CD14-positive monocyte (primary cell): ENCODE data around the gene RAB7B. TPM values are rescaled to one million over a fixed set of nuclear protein-coding genes. Genes with fewer than 3 reads are reported as not detected.

Experiments used
- DNase-seq, 3 donors: peaks; one replicate each; pipeline ENCODE4 v3.0.0-alpha.2; 2011 to 2022
- H2AFZ ChIP-seq: 2 replicates; pipeline ENCODE4 v1.6.0; 2012; ENCODE audit warnings: mild to moderate bottlenecking, low read depth, low read length, inconsistent platforms; ENCODE audit not compliant: insufficient read depth, poor library complexity, severe bottlenecking
- H3K27ac ChIP-seq, 2 donors: 1 replicate in 1 of 2; 2 replicates in 1 of 2; pipeline ENCODE4 v1.5.1; 2012 to 2013; ENCODE audit warnings: low read length in 2 of 2, control low read depth in 1 of 2, inconsistent platforms in 1 of 2, low read depth in 1 of 2, mild to moderate bottlenecking in 1 of 2
- H3K27me3 ChIP-seq, 2 donors: one replicate each; pipeline versions ENCODE4 v1.6.0 to v1.6.1; 2011 to 2013; ENCODE audit warnings: low read length in 2 of 2; ENCODE audit not compliant: control insufficient read depth in 2 of 2, insufficient read depth in 2 of 2
- H3K36me3 ChIP-seq, 2 donors: replicated peaks in 1 of 2; 1 replicate in 1 of 2; 2 replicates in 1 of 2; pipeline versions ENCODE4 v1.5.1 to v1.6.1; 2012 to 2013; ENCODE audit warnings: low read length in 2 of 2, control low read depth in 1 of 2, inconsistent platforms in 1 of 2, mild to moderate bottlenecking in 1 of 2; ENCODE audit not compliant: insufficient read depth in 2 of 2, control insufficient read depth in 1 of 2
- H3K4me1 ChIP-seq, 2 donors: 1 replicate in 1 of 2; 2 replicates in 1 of 2; pipeline versions ENCODE4 v1.5.1 to v1.6.1; 2012 to 2013; ENCODE audit warnings: low read length in 2 of 2, control low read depth in 1 of 2, inconsistent platforms in 1 of 2, mild to moderate bottlenecking in 1 of 2, moderate library complexity in 1 of 2; ENCODE audit not compliant: insufficient read depth in 2 of 2, control insufficient read depth in 1 of 2
- H3K4me2 ChIP-seq: replicated peaks from 2 replicates; pipeline ENCODE3; 2012; ENCODE audit warnings: low read length, moderate library complexity, mild to moderate bottlenecking; ENCODE audit not compliant: poor library complexity, severe bottlenecking; ENCODE audit errors: extremely low read depth
- H3K4me3 ChIP-seq, 3 experiments: fragments of 200-600 bp in 1 of 3; sonication (generic) in 1 of 3; replicated peaks in 1 of 3; 1 replicate in 2 of 3; 2 replicates in 1 of 3; pipeline ENCODE4 v1.5.1; 2011 to 2013; ENCODE audit warnings: low read length in 3 of 3, mild to moderate bottlenecking in 3 of 3, control low read depth in 2 of 3, low read depth in 2 of 3, inconsistent platforms in 1 of 3, moderate library complexity in 1 of 3
- H3K79me2 ChIP-seq: 2 replicates; pipeline ENCODE4 v1.6.0; 2012; ENCODE audit warnings: mild to moderate bottlenecking, control low read depth, inconsistent platforms, low read length, moderate library complexity; ENCODE audit not compliant: insufficient read depth
- H3K9ac ChIP-seq: 2 replicates; pipeline ENCODE4 v1.6.0; 2017; ENCODE audit warnings: low read length, mild to moderate bottlenecking; ENCODE audit not compliant: insufficient read depth, poor library complexity, severe bottlenecking
- H3K9me3 ChIP-seq, 2 donors: replicated peaks in 1 of 2; 1 replicate in 1 of 2; 2 replicates in 1 of 2; pipeline versions ENCODE4 v1.5.1 to v1.6.1; 2012 to 2013; ENCODE audit warnings: low read length in 2 of 2, control low read depth in 1 of 2; ENCODE audit not compliant: control insufficient read depth in 1 of 2, insufficient read depth in 1 of 2
- H4K20me1 ChIP-seq: 2 replicates; pipeline ENCODE4 v1.6.0; 2012; ENCODE audit warnings: mild to moderate bottlenecking, low read length, control low read depth, moderate library complexity; ENCODE audit not compliant: insufficient read depth
- H3K27ac Mint-ChIP-seq, 7 donors: one replicate each; pipeline ENCODE4 v1.8.0; 2020; ENCODE audit warnings: mild to moderate bottlenecking in 7 of 7, mixed read lengths in 7 of 7, moderate library complexity in 6 of 7, inconsistent platforms in 2 of 7
- H3K27me3 Mint-ChIP-seq, 3 donors: one replicate each; pipeline ENCODE4 v1.8.0; 2021 to 2022; ENCODE audit warnings: low read depth in 3 of 3, mild to moderate bottlenecking in 3 of 3, mixed read lengths in 3 of 3, moderate library complexity in 3 of 3, inconsistent platforms in 1 of 3
- H3K36me3 Mint-ChIP-seq, 2 donors: one replicate each; pipeline ENCODE4 v1.8.0; 2020; ENCODE audit warnings: mixed read lengths in 2 of 2, inconsistent platforms in 1 of 2, mild to moderate bottlenecking in 1 of 2
- H3K4me1 Mint-ChIP-seq: one replicate; pipeline ENCODE4 v1.8.0; 2020; ENCODE audit warnings: mild to moderate bottlenecking, mixed read lengths
- H3K4me3 Mint-ChIP-seq, 2 donors: one replicate each; pipeline ENCODE4 v1.8.0; 2020; ENCODE audit warnings: mild to moderate bottlenecking in 2 of 2, mixed read lengths in 2 of 2, moderate library complexity in 1 of 2
- H3K9me3 Mint-ChIP-seq, 7 donors: one replicate each; pipeline ENCODE4 v1.8.0; 2020 to 2022; ENCODE audit warnings: mixed read lengths in 7 of 7, mild to moderate bottlenecking in 6 of 7, moderate library complexity in 6 of 7, inconsistent platforms in 2 of 7
- CTCF ChIP-seq: fragments of 200-600 bp; IDR thresholded peaks from one replicate; pipeline ENCODE4 v1.8.0; 2022; ENCODE audit warnings: antibody characterized with exemption, mild to moderate bottlenecking
- WGBS: methylation state at CpG from one replicate; pipeline ENCODE4 v1.1.5; 2013; ENCODE audit warnings: missing lambda C conversion rate; ENCODE audit not compliant: insufficient coverage; 5-methylcytosine and 5-hydroxymethylcytosine counted together
- intact Hi-C, 2 donors: fragments of 100-400 bp; cut with micrococcal nuclease; formaldehyde crosslinking; loops; one replicate each; pipeline versions ENCODE4 v1.15.0 to v1.15.1; 2023
- polyA plus RNA-seq, 3 donors: library from polyadenylated mRNA; depleted of rRNA in 1 of 3; unstranded in 2 of 3; stranded (reverse) in 1 of 3; fragments of 300-500 nt in 2 of 3; fragments of >200 nt in 1 of 3; fragmentation: Illumina TruSeq in 2 of 3; gene quantifications; 1 replicate in 2 of 3; 2 replicates in 1 of 3; pipeline ENCODE4 v1.2.3, GENCODE V29; 2012 to 2021

Gene RAB7B
- polyA plus RNA-seq, 3 donors, result 0.41 to 0.52 (median 0.47) TPM

- Histone ChIP-seq H3K4me2 (no peak overlapping the region), H3K4me3 (no peak overlapping the region), H3K36me3 (no peaks in the 10 kb centered on the region), H2AFZ (no peak overlapping the region), H3K9ac (no peak overlapping the region), H3K27me3 (no peaks in the 10 kb centered on the region), H4K20me1 (no peaks in the 10 kb centered on the region), H3K4me1 (no peaks in the 10 kb centered on the region), H3K9me3 (no peaks in the 10 kb centered on the region), H3K79me2 (no peaks in the 10 kb centered on the region), H3K27ac (no peak overlapping the region)
- Mint-ChIP-seq H3K4me1 (no peaks in the 10 kb centered on the region), H3K27ac (peak overlapping the region in 1 of 7 donors; percentile 25), H3K9me3 (no peaks in the 10 kb centered on the region), H3K27me3 (peaks cover 1 to 4% (median 3%) of the 10 kb centered on the region in 3 donors), H3K36me3 (no peaks in the 10 kb centered on the region), H3K4me3 (no peak overlapping the region)
- TF ChIP-seq CTCF, result no peak
- intact Hi-C loops, result no loop called here
- WGBS, result 94% methylated on average over 10 of the region's 11 CpGs
- no peak for DNase-seq
Measured at GRCh38 chr1:205972491-205973168, 30.6 kb downstream of the RAB7B start.

- no peaks in the 10 kb centered on the region for H3K9me3 Mint-ChIP-seq
- no peak overlapping the region for H2AFZ ChIP-seq
- no peaks in the 10 kb centered on the region for H3K36me3 ChIP-seq
- 95% methylated on average over 3 of the region's 4 CpGs for WGBS
- no peaks in the 10 kb centered on the region for H3K79me2 ChIP-seq
- H4K20me1 ChIP-seq, result no peaks in the 10 kb centered on the region
- no peaks in the 10 kb centered on the region for H3K4me1 Mint-ChIP-seq
- H3K27ac Mint-ChIP-seq, result no peak overlapping the region
- H3K4me3 ChIP-seq, result no peak overlapping the region
- TF ChIP-seq CTCF, result no peak
- H3K4me1 ChIP-seq, result no peaks in the 10 kb centered on the region
- H3K36me3 Mint-ChIP-seq, result no peaks in the 10 kb centered on the region
- no peak overlapping the region for H3K27ac ChIP-seq
- no peaks in the 10 kb centered on the region for H3K27me3 ChIP-seq
- H3K27me3 Mint-ChIP-seq, result peaks cover 1 to 4% (median 3%) of the 10 kb centered on the region in 3 donors
- intact Hi-C loops, result no loop called here
- no peak overlapping the region for H3K4me3 Mint-ChIP-seq
- no peak overlapping the region for H3K4me2 ChIP-seq
- no peak overlapping the region for H3K9ac ChIP-seq
- H3K9me3 ChIP-seq, result no peaks in the 10 kb centered on the region
- DNase-seq, result no peak
Measured at GRCh38 chr1:205972081-205972480, 31.1 kb downstream of the RAB7B start.
